Heart right ventricle (tissue), 16 donors: ENCODE measurements around the gene PRR18. TPM values are rescaled to one million over a fixed set of nuclear protein-coding genes. Genes with fewer than 3 reads are reported as not detected.

Experiments
- ATAC-seq, 8 donors: fragments of 200-7000 bp; cut with Tn5 transposase; one replicate each; pipeline ENCODE4 v1.9.1; 2020; ENCODE audit warnings: mild to moderate bottlenecking in 8 of 8, moderate library complexity in 8 of 8, moderate number of reproducible peaks in 1 of 8
- DNase-seq, 2 donors: peaks; one replicate each; pipeline ENCODE4 v3.0.0-alpha.2; 2020
- H3K27ac ChIP-seq, 10 donors: fragments of 200-600 bp; sonication (generic) in 2 of 10; one replicate each; pipeline versions ENCODE4 v1.5.0 to v1.8.0; 2020 to 2022; ENCODE audit warnings: mild to moderate bottlenecking in 3 of 10
- H3K27me3 ChIP-seq, 7 donors: fragments of 200-600 bp; one replicate each; pipeline ENCODE4 v1.8.0; 2021 to 2022; ENCODE audit warnings: mild to moderate bottlenecking in 2 of 7
- H3K36me3 ChIP-seq, 9 donors: fragments of 200-600 bp; sonication (generic) in 1 of 9; one replicate each; pipeline versions ENCODE4 v1.5.0 to v1.8.0; 2020 to 2022; ENCODE audit warnings: mild to moderate bottlenecking in 2 of 9
- H3K4me1 ChIP-seq, 9 donors: fragments of 200-600 bp; sonication (generic) in 1 of 9; one replicate each; pipeline versions ENCODE4 v1.5.0 to v1.8.0; 2020 to 2022; ENCODE audit warnings: mild to moderate bottlenecking in 4 of 9
- H3K4me3 ChIP-seq, 10 donors: fragments of 200-600 bp; sonication (generic) in 2 of 10; one replicate each; pipeline versions ENCODE4 v1.5.0 to v1.8.0; 2020 to 2022; ENCODE audit warnings: mild to moderate bottlenecking in 7 of 10, moderate library complexity in 2 of 10
- H3K9me3 ChIP-seq, 11 donors: fragments of 200-600 bp in 10 of 11; sonication (generic) in 2 of 11; one replicate each; pipeline versions ENCODE4 v1.5.0 to v1.8.0; 2013 to 2022; ENCODE audit warnings: mild to moderate bottlenecking in 2 of 11, control low read depth in 1 of 11, moderate library complexity in 1 of 11
- WGBS, 2 donors: extraction: QIAGEN DNeasy Blood & Tissue Kit; methylation state at CpG; one replicate each; pipeline ENCODE4 v1.1.7; 2013; ENCODE audit warnings: inconsistent platforms in 1 of 2; 5-methylcytosine and 5-hydroxymethylcytosine counted together
- intact Hi-C, 10 donors: fragments of 100-400 bp; cut with DNase I; formaldehyde crosslinking; loops; one replicate each; pipeline versions ENCODE4 v1.11.1 to v1.14.2; 2022
- polyA plus RNA-seq, 2 donors: library from polyadenylated mRNA; stranded (reverse); fragments of 200-250 nt; gene quantifications; one replicate each; pipeline ENCODE4 v1.2.3, GENCODE V29; 2013
- total RNA-seq, 10 donors: library from RNA; stranded (reverse); fragmentation: NEBNext Ultra II Directional in 3 of 10; extraction: Animal tissue kit (Norgen Biotek cat#: 25700) in 3 of 10; gene quantifications; one replicate each; pipeline versions ENCODE4 v1.2.1 to v1.2.4, GENCODE V29; 2021 to 2023
- TF ChIP-seq, protein P1 (sequence below), 9 donors: fragments of 200-600 bp; sonication (generic) in 2 of 9; IDR thresholded peaks; one replicate each; pipeline versions ENCODE4 v1.5.0 to v1.8.0; 2021 to 2022; ENCODE audit warnings: antibody characterized with exemption in 9 of 9, mild to moderate bottlenecking in 5 of 9, moderate library complexity in 1 of 9
- donor health status: Arrhythmogenic right ventricular cardiomyopathy.
- donor health status: ischemic (EF 13 %, LVEDD 7.1; RV severe dilation, severe dysfunction).
- donor health status: healthy with polysubstance abuse.
- donor health status: DM: no; HTN: yes; CAD: no.
- donor health status: DM: no; HTN: no; CAD: no.
- donor health status: ischemic (EF 25% LVEDD 6.9; RV normal size, moderate dysfunction).
- donor health status: ischemic (EF 25% LVEDD 5.7; RV mildly dilated, moderate dysfunction).
- donor health status: healthy.
- donor health status: DM: yes; HTN: yes; CAD: no.
- donor health status: Ischemic cardiomyopathy.
- donor health status: ischemic (EF 35%, LVEDD 5.7; RV mildly dilated, moderate dysfunction).
- donor health status: nonischemic (EF 11% LVEDD 7.7; RV severe dilation, severe dysfunction).
- donor health status: DM: yes; HTN: yes; CAD: no.
- donor health status: PGD.
- donor health status: ischemic (EF 29% LVEDD 5.4; RV normal size, mild dysfunction).
- donor health status: nonischemic (EF 23%, LVEDD 6.1; RV moderate dilation, normal function).

PRR18 gene
- total and polyA plus RNA-seq, 12 donors: 0.03 to 0.20 (median 0.11) TPM; not detected in 7

DNA sequence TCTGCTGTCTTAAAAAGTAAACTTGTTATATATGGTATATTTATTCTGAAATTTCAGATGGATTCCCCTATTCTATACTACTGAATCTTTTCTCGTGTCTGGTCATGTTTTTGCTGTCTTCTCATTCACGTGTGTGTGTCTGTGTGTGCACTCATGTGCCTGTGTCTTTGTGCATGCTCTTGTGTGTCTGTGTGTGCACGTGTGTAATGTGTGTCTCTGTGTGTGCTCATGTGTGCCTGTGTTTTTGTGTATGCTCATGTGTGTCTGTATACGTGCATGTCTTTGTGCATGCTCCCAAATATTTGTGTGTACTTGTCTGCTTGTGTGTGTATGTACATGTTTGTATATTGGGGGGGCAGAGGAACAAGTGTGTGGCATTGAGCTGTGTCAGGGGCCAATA, 34.0 kb downstream of the PRR18 start:
- TF ChIP-seq, protein P1, sequence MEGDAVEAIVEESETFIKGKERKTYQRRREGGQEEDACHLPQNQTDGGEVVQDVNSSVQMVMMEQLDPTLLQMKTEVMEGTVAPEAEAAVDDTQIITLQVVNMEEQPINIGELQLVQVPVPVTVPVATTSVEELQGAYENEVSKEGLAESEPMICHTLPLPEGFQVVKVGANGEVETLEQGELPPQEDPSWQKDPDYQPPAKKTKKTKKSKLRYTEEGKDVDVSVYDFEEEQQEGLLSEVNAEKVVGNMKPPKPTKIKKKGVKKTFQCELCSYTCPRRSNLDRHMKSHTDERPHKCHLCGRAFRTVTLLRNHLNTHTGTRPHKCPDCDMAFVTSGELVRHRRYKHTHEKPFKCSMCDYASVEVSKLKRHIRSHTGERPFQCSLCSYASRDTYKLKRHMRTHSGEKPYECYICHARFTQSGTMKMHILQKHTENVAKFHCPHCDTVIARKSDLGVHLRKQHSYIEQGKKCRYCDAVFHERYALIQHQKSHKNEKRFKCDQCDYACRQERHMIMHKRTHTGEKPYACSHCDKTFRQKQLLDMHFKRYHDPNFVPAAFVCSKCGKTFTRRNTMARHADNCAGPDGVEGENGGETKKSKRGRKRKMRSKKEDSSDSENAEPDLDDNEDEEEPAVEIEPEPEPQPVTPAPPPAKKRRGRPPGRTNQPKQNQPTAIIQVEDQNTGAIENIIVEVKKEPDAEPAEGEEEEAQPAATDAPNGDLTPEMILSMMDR (IDR thresholded peaks at IDR 0.05): no peak
- no peak for ATAC-seq
- peaks cover 0 to 35% (median 25%) of the 10 kb centered on the region in 7 donors for H3K27me3 ChIP-seq

DNA sequence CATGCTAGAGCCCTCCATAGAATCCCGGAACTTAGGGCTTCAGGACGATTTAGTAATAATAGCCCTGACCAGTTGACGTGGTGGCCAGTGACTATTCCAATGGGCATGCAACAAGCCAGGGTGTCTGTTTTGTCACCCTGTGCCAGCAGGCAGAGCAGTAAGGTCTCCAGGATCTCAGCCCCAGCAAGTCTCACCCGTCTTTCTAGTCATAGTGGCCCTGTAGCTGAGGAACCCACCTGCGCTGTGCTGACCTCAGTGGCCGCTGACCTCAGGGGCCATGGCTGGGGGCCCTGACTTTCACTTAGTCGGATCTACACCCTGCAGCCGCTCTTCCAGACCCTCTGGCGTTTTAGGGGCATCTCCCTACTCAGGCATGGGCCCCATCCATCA, 36.8 kb downstream of the PRR18 start:
- intact Hi-C loops: no loop called here

More for the DNA sequence above, 34.0 kb downstream of the PRR18 start:
- no peaks in the 10 kb centered on the region for H3K9me3 ChIP-seq
- WGBS, 2 donors: 67 to 79% methylated on average over 4 of the region's 4 CpGs
- H3K4me3 ChIP-seq: no peak overlapping the region
- no peak overlapping the region for H3K27ac ChIP-seq
- H3K4me1 ChIP-seq: peaks cover 0 to 6% (median 0%) of the 10 kb centered on the region in 9 donors
- H3K36me3 ChIP-seq: no peaks in the 10 kb centered on the region
- no peak for DNase-seq
- intact Hi-C loops: loop anchor here in 4 of 10 donors (2.0 kb wide), 1 partner anchor 127 kb away; no protein-coding TSS in a partner anchor

DNA sequence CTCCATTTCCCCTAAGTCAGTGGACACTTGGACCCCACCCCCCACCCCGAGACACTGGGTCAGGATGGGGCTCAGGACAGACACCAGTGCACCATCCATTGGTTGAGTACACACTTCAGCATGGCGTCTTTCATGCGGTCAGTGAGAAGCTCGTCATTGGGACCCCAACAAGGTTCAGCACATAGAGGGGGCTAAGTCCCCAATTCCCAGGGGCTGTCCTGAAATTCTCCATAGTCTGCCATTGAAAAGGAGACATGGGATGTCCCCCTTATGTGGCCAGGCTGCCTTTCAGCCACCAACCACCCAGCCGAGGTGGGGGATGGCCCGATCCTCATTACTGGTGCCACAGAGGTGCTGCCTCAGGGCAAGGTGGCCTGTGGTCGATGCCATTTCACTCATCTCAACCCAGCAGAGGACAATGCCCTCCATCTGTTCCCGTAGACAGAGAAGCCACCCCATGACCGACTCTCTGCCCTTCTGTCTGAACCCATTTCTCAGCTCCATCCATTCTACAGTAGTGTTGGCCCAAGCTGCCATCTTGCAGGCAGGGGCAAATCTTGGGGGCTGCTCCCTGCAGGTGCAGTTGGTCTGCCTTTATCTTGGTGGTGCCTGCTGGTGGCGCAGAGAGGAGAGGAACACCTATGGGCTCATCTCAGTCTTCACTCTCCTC, 37.4 kb downstream of the PRR18 start:
- 73 to 82% methylated on average over 10 of the region's 10 CpGs for WGBS, 2 donors

More for the DNA sequence above, 36.8 kb downstream of the PRR18 start:
- Histone ChIP-seq H3K27ac (no peak overlapping the region), H3K27me3 (peaks cover 0 to 57% (median 47%) of the 10 kb centered on the region in 7 donors), H3K36me3 (no peaks in the 10 kb centered on the region), H3K9me3 (no peaks in the 10 kb centered on the region), H3K4me1 (peaks cover 0 to 6% (median 0%) of the 10 kb centered on the region in 9 donors), H3K4me3 (no peak overlapping the region)
- DNase-seq (no peak), ATAC-seq (peak in 1 of 8 donors; percentile 28)
- WGBS, 2 donors: 86 to 90% methylated on average over 9 of the region's 9 CpGs
- TF ChIP-seq, protein P1 (IDR thresholded peaks at IDR 0.05): no peak

DNA sequence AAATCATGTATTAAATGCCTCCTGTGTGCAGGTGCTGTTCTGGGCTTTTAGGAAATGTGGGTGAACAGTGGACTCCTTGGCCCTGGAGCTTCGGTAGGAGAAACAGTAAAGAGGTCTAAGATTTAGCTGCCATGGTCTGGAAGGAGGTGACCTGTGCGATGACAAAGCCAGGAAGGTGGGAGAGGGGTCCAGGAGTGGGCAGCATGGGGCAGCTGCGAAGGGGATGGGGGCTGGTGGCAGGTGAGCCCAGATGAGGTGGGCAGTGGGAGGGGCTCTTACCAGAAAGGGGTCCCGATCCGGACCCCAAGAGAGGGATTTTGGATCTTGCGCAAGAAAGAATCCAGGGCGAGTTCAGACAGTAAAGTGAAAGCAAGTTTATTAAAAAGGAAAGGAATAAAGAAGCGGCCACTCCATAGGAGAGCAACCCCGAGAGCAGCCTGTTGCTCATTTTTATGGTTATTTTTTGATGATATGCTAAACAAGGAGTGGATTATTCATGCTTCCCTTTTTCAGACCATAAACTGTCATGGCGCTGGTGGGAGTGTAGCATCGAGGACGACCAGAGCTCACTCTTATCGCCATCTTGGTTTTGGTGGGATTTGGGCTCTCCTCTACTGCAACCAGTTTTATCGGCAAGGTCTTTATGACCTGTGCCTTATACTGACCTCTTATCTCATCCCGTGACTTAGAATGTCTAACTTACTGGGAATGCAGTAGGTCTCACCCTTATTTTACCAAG, 38.7 kb downstream of the PRR18 start:
- intact Hi-C loops: no loop called here
- Histone ChIP-seq H3K4me3 (no peak overlapping the region), H3K36me3 (no peaks in the 10 kb centered on the region), H3K27ac (no peak overlapping the region), H3K9me3 (no peaks in the 10 kb centered on the region), H3K4me1 (peaks cover 0 to 2% (median 0%) of the 10 kb centered on the region in 9 donors), H3K27me3 (peaks cover 0 to 51% (median 37%) of the 10 kb centered on the region in 7 donors)
- WGBS, 2 donors: 76 to 83% methylated on average over 15 of the region's 15 CpGs
- ATAC-seq: no peak
- TF ChIP-seq, protein P1 (IDR thresholded peaks at IDR 0.05): no peak
- DNase-seq: no peak

More for the DNA sequence above, 37.4 kb downstream of the PRR18 start:
- Histone ChIP-seq H3K27ac (no peak overlapping the region), H3K27me3 (peaks cover 0 to 57% (median 47%) of the 10 kb centered on the region in 7 donors), H3K9me3 (no peaks in the 10 kb centered on the region), H3K4me3 (no peak overlapping the region), H3K36me3 (no peaks in the 10 kb centered on the region), H3K4me1 (peaks cover 0 to 4% (median 0%) of the 10 kb centered on the region in 9 donors)
- no peak for ATAC-seq
- TF ChIP-seq, protein P1 (IDR thresholded peaks at IDR 0.05): no peak
- intact Hi-C loops: no loop called here
- no peak for DNase-seq
